Stomach (tissue), 19 donors: Measurements from ENCODE around the gene CNTN5. TPM values are rescaled to one million over a fixed set of nuclear protein-coding genes. Genes with fewer than 3 reads are reported as not detected.

Source experiments
- DNase-seq, 2 donors: peaks; one replicate each; pipeline versions ENCODE4 v3.0.0 to v3.0.0-alpha.2; 2013 to 2019
- H3K27ac ChIP-seq, 5 donors: fragments of 200-600 bp in 4 of 5; sonication (generic) in 4 of 5; one replicate each; pipeline ENCODE4 v1.5.1; 2013 to 2019; ENCODE audit warnings: mild to moderate bottlenecking in 1 of 5, moderate library complexity in 1 of 5
- H3K27me3 ChIP-seq, 3 donors: fragments of 200-600 bp; sonication (generic); one replicate each; pipeline ENCODE4 v1.5.1; 2017 to 2019; ENCODE audit warnings: mixed run types in 1 of 3
- H3K36me3 ChIP-seq, 4 donors: fragments of 200-600 bp; sonication (generic); 1 replicate in 3 of 4; 2 replicates in 1 of 4; pipeline ENCODE4 v1.5.1; 2016 to 2019
- H3K4me1 ChIP-seq, 4 donors: fragments of 200-600 bp; sonication (generic); one replicate each; pipeline ENCODE4 v1.5.1; 2016 to 2019
- H3K4me3 ChIP-seq, 4 donors: fragments of 200-600 bp; sonication (generic) in 3 of 4; one replicate each; pipeline ENCODE4 v1.5.1; 2016 to 2019; ENCODE audit warnings: mild to moderate bottlenecking in 1 of 4
- H3K9me3 ChIP-seq, 4 donors: fragments of 200-600 bp; sonication (generic); one replicate each; pipeline ENCODE4 v1.5.1; 2016 to 2019
- EP300 ChIP-seq: sonication (generic); formaldehyde crosslinking; IDR thresholded peaks from one replicate; pipeline ENCODE4 v1.6.1; 2017; ENCODE audit warnings: antibody characterized with exemption
- POLR2A ChIP-seq, 4 donors: fragments of 450-650 bp; IDR thresholded peaks; one replicate each; pipeline ENCODE4 v1.6.1; 2016; ENCODE audit warnings: antibody characterized with exemption in 4 of 4, control low read depth in 2 of 4, mild to moderate bottlenecking in 1 of 4, moderate library complexity in 1 of 4
- POLR2AphosphoS5 ChIP-seq, 3 donors: sonication (generic); formaldehyde crosslinking; IDR thresholded peaks; one replicate each; pipeline ENCODE4 v1.6.1; 2016; ENCODE audit warnings: antibody characterized with exemption in 3 of 3
- WGBS, 5 donors: extraction: QIAGEN DNeasy Blood & Tissue Kit in 3 of 5; methylation state at CpG; one replicate each; pipeline versions ENCODE4 v1.1.5 to v1.1.7; 2013 to 2018; 5-methylcytosine and 5-hydroxymethylcytosine counted together
- intact Hi-C: fragments of 100-400 bp; cut with DNase I; formaldehyde crosslinking; loops from one replicate; pipeline ENCODE4 v1.15.1; 2023; ENCODE audit warnings: low total_unique reads
- long read RNA-seq, 10 donors: transcript quantifications; one replicate each; lab custom pipeline, GENCODE V29; 2026
- polyA plus RNA-seq, 3 donors: library from polyadenylated mRNA; stranded (reverse); fragments of 200-250 nt; gene quantifications; one replicate each; pipeline ENCODE4 v1.2.3, GENCODE V29; 2013
- total RNA-seq, 5 donors: library from RNA; depleted of rRNA; stranded (reverse); fragments of >200 nt; gene quantifications; one replicate each; pipeline versions ENCODE4 v1.1.0 to v1.2.3, GENCODE V29; 2014 to 2016
- TF ChIP-seq, protein P1 (sequence below), 7 experiments: fragments of 450-650 bp in 4 of 7; fragments of 200-600 bp in 3 of 7; sonication (generic) in 3 of 7; IDR thresholded peaks; one replicate each; pipeline ENCODE4 v1.5.1; 2016 to 2019; ENCODE audit warnings: antibody characterized with exemption in 7 of 7, control low read depth in 2 of 7, mild to moderate bottlenecking in 1 of 7
- donor health status: healthy with polysubstance abuse.
- donor health status: Bipolar disorder and iron deficiency.
- donor health status: healthy.

Gene CNTN5
- total RNA-seq (1 to 10 TPM in 1 of 5 donors, not detected in 4; 9.9 TPM), polyA plus RNA-seq (under 1 TPM in 1 of 3 donors, not detected in 2; 0.05 TPM)
- long read RNA-seq, donor 1: 0 reads
- long read RNA-seq, donor 2: 0 reads
- long read RNA-seq, donor 3: 0 reads
- long read RNA-seq, donor 4: 0 reads
- long read RNA-seq, donor 5, partial matches to known transcripts: 0 of 1 reads
- long read RNA-seq, donor 5, other reads (novel, unspliced or antisense): 0 of 1 reads
- long read RNA-seq, donor 6: 0 reads
- long read RNA-seq, donor 7: 0 reads
- long read RNA-seq, donor 8: 0 reads
- long read RNA-seq, donor 9: 0 reads
- long read RNA-seq, donor 10: 0 reads

DNA sequence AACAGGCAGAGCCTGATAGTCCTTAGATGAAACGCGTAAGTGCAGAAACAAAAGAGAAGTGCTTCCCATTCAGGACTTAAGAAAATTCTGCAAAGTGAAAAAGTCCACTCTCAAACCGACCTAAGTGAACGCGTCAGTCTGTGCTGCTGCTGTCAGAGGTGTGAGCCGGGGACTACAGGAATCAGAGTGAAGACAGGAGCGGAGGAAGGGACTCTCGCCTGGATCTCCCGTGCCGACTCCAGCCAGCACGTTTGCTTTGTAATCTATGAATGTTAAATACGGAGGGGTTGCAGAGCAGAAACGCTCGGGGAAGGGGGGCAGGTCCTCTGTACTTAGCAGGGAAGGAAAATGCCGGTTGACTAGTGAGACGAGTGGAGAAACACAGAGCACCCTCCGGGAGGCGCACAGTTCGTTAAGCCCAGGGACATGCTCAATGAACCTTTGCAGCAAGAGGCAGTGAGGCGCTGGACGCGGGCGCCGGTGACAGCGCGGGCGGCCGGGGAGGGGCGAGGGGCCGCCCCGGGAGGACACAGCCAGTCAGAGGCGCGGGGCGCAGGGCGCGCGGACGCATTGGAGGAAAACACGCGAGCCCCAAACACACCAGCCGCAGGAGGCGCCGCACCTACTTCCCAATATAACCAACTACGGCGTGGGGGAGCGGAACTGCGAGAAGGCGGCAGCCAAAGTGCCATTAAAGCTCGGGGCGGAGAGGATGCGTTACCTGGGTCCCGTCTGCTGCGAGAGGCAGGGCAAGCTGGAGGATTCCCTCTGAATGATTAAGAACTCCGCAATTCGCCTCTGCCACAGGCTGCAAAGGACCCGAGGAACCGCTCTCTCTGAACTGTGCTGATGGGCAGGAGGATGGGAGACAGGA lies at the start of gene CNTN5:
Gene CNTN5, plus strand, starts transcription at position 598 of the 874 bp plus-strand sequence.
- Histone ChIP-seq H3K36me3 (no peaks in the 10 kb centered on the region), H3K27me3 (peaks cover 0 to 43% (median 18%) of the 10 kb centered on the region in 3 donors), H3K27ac (no peak within 1 kb of the TSS), H3K4me1 (peaks cover 0 to 20% (median 10%) of the 10 kb centered on the region in 4 donors), H3K9me3 (no peaks in the 10 kb centered on the region), H3K4me3 (peak within 1 kb of the TSS; percentile 25 to 42 (median 32))
- peak in 1 of 2 donors; percentile 81 for DNase-seq
- intact Hi-C loops: no loop called here
- TF ChIP-seq, protein P1, sequence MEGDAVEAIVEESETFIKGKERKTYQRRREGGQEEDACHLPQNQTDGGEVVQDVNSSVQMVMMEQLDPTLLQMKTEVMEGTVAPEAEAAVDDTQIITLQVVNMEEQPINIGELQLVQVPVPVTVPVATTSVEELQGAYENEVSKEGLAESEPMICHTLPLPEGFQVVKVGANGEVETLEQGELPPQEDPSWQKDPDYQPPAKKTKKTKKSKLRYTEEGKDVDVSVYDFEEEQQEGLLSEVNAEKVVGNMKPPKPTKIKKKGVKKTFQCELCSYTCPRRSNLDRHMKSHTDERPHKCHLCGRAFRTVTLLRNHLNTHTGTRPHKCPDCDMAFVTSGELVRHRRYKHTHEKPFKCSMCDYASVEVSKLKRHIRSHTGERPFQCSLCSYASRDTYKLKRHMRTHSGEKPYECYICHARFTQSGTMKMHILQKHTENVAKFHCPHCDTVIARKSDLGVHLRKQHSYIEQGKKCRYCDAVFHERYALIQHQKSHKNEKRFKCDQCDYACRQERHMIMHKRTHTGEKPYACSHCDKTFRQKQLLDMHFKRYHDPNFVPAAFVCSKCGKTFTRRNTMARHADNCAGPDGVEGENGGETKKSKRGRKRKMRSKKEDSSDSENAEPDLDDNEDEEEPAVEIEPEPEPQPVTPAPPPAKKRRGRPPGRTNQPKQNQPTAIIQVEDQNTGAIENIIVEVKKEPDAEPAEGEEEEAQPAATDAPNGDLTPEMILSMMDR (IDR thresholded peaks at IDR 0.05): no peak
- TF ChIP-seq EP300 (no peak), POLR2A (IDR thresholded peaks at IDR 0.05) (no peak), POLR2AphosphoS5 (IDR thresholded peaks at IDR 0.05) (no peak)
- 1 to 3% (median 2%) methylated on average over 32 to 57 of the region's 57 CpGs for WGBS, 5 donors

DNA sequence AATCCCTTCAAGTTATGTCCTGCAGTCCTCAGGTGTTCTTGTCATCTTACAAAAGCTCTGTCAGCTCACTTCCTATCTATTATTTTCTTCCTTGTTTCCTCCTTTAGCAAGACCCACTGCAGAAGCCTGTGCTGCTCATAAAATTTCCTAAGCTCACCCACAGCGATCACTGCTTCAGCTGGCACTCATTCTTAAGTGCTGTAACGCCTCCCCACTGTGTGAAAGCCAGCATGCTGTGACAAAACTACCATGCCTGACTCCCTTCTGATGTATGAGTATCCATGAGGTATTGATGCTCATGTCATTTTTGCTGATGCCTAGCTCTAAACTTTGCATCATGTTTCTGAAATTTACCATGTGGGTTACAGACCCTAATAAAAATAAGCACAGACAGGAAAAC lies 41.5 kb upstream of the CNTN5 start:
- intact Hi-C loops: no loop called here
- no peaks in the 10 kb centered on the region for H3K27me3 ChIP-seq
- H3K36me3 ChIP-seq: no peaks in the 10 kb centered on the region
- WGBS, 5 donors: 40 to 52% (median 47%) methylated on average over 2 of the region's 2 CpGs
- no peak overlapping the region for H3K4me3 ChIP-seq
- TF ChIP-seq, protein P1 (IDR thresholded peaks at IDR 0.05): no peak
- TF ChIP-seq POLR2A (IDR thresholded peaks at IDR 0.05) (no peak), EP300 (no peak)
- H3K9me3 ChIP-seq: peaks cover 0 to 19% (median 8%) of the 10 kb centered on the region in 4 donors
- no peaks in the 10 kb centered on the region for H3K4me1 ChIP-seq
- H3K27ac ChIP-seq: no peak overlapping the region
- no peak for DNase-seq

DNA sequence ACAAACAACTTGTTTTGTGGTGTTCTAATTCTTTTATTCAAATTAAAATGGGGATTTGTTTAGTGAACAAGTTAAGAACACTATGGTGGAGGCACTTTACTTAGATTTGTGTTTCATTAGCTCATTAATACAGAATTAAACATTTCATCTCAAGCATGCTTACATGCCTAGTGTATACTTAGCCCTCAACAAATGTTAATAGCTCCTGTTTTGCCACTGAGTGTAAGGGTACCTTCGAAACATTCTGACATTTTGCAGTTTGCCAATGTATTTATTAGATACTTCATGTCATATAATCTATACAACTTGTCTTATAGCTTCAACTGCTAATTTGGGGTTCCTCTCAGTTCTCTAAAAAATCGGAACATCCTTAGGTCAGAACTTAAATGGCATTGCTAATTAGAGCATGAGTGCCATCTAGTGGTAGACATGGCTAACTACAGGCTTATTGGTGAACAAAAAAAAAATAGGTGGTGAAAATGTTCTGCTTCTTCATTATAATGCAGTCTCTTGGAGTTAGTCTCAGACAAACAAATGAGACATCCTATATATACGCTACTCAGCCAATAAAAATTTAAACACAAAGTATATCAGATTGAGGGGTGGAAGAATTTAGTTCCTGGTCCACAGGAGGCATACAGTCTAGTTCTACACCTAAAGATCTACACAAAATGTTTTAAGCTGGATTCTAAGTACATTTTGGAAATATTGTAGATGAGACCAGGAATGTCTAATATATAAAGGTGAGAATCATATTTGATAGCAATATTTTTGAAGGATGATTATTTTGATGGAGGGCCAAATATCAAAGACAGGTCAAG lies 4.9 kb upstream of the CNTN5 start:
- Histone ChIP-seq H3K4me3 (no peak overlapping the region), H3K27me3 (peaks cover 0 to 24% (median 13%) of the 10 kb centered on the region in 3 donors), H3K27ac (no peak overlapping the region), H3K4me1 (peaks cover 0 to 11% (median 7%) of the 10 kb centered on the region in 4 donors), H3K36me3 (no peaks in the 10 kb centered on the region), H3K9me3 (no peaks in the 10 kb centered on the region)
- intact Hi-C loops: no loop called here
- peak in 1 of 2 donors; percentile 74 for DNase-seq
- TF ChIP-seq, protein P1 (IDR thresholded peaks at IDR 0.05): peak in 5 of 7 experiments; percentile 44 to 83 (median 74)
- no peak for TF ChIP-seq EP300
- WGBS, 5 donors: 12 to 22% (median 15%) methylated on average over 3 of the region's 3 CpGs

DNA sequence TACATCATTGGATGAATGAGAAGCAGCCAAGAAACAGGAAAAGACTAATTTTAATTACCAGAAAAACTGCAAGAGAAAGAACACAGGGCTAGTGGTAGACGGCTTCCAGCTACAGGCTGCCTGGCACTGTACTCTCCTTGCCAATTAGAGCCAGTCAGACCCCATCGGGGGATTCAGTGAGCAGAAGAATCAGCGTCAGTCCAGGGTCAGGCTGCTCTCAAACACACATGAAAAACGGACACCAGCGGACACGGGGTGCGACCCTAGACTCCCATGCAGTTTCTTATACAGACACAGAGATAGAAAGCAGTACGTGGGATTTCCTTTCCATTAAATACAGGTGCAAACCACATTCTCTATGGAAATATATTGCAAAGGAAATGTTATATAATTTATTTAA lies 1.1 kb upstream of the CNTN5 start:
- TF ChIP-seq EP300 (no peak), POLR2A (IDR thresholded peaks at IDR 0.05) (no peak), POLR2AphosphoS5 (IDR thresholded peaks at IDR 0.05) (no peak)
- TF ChIP-seq, protein P1 (IDR thresholded peaks at IDR 0.05): no peak
- H3K4me1 ChIP-seq: peaks cover 0 to 20% (median 10%) of the 10 kb centered on the region in 4 donors
- intact Hi-C loops: no loop called here
- peaks cover 0 to 43% (median 18%) of the 10 kb centered on the region in 3 donors for H3K27me3 ChIP-seq
- H3K36me3 ChIP-seq: no peaks in the 10 kb centered on the region
- WGBS, 5 donors: 58 to 69% (median 66%) methylated on average over 8 of the region's 8 CpGs
- no peak overlapping the region for H3K27ac ChIP-seq
- peak in 1 of 2 donors; percentile 16 for DNase-seq
- H3K9me3 ChIP-seq: no peaks in the 10 kb centered on the region
- no peak overlapping the region for H3K4me3 ChIP-seq
